Liver (tissue), 9 donors: ENCODE data around the gene MPPE1. TPM values are rescaled to one million over a fixed set of nuclear protein-coding genes. Genes with fewer than 3 reads are reported as not detected.

Experiments
- DNase-seq: peaks from one replicate; pipeline ENCODE4 v3.0.0-alpha.2; 2017; ENCODE audit warnings: low spot score
- H3K27ac ChIP-seq, 2 donors: one replicate each; pipeline ENCODE4 v1.7.0; 2013; ENCODE audit warnings: inconsistent platforms in 2 of 2, low read length in 2 of 2, control low read depth in 1 of 2, low read depth in 1 of 2, mild to moderate bottlenecking in 1 of 2
- H3K27me3 ChIP-seq, 4 donors: one replicate each; pipeline versions ENCODE4 v1.6.1 to v1.7.0; 2013; ENCODE audit warnings: low read length in 3 of 4, inconsistent platforms in 1 of 4, mild to moderate bottlenecking in 1 of 4, moderate library complexity in 1 of 4; ENCODE audit not compliant: control insufficient read depth in 4 of 4, insufficient read depth in 4 of 4
- H3K36me3 ChIP-seq, 4 donors: one replicate each; pipeline versions ENCODE4 v1.6.1 to v1.7.0; 2013; ENCODE audit warnings: low read length in 3 of 4, mild to moderate bottlenecking in 3 of 4, low read depth in 1 of 4, moderate library complexity in 1 of 4; ENCODE audit not compliant: control insufficient read depth in 4 of 4, insufficient read depth in 3 of 4
- H3K4me1 ChIP-seq, 4 donors: one replicate each; pipeline versions ENCODE4 v1.6.1 to v1.7.0; 2013; ENCODE audit warnings: low read length in 3 of 4, mild to moderate bottlenecking in 3 of 4, moderate library complexity in 1 of 4; ENCODE audit not compliant: control insufficient read depth in 4 of 4, insufficient read depth in 4 of 4
- H3K4me3 ChIP-seq, 3 donors: one replicate each; pipeline versions ENCODE4 v1.6.1 to v1.7.0; 2013; ENCODE audit warnings: low read length in 3 of 3, control low read depth in 1 of 3, low read depth in 1 of 3, mild to moderate bottlenecking in 1 of 3
- H3K9ac ChIP-seq, 2 donors: one replicate each; pipeline ENCODE4 v1.7.0; 2013; ENCODE audit warnings: low read length in 2 of 2, mild to moderate bottlenecking in 2 of 2, moderate library complexity in 2 of 2, control low read depth in 1 of 2, low read depth in 1 of 2
- H3K9me3 ChIP-seq, 4 donors: one replicate each; pipeline versions ENCODE4 v1.6.1 to v1.7.0; 2013; ENCODE audit warnings: low read length in 3 of 4; ENCODE audit not compliant: control insufficient read depth in 4 of 4
- EGR1 ChIP-seq, 2 donors: IDR thresholded peaks; 2 replicates each; pipeline ENCODE4 v1.6.1; 2016 to 2018; ENCODE audit warnings: antibody characterized with exemption in 2 of 2, low read depth in 2 of 2
- FOXA1 ChIP-seq: IDR thresholded peaks from 2 replicates; pipeline ENCODE4 v1.6.1; 2016; ENCODE audit warnings: antibody characterized with exemption
- FOXA2 ChIP-seq: IDR thresholded peaks from 2 replicates; pipeline ENCODE4 v1.6.1; 2016; ENCODE audit warnings: antibody characterized with exemption
- GABPA ChIP-seq, 2 donors: IDR thresholded peaks in 1 of 2; conservative IDR thresholded peaks in 1 of 2; 2 replicates each; pipeline ENCODE4 v1.6.1; 2016; ENCODE audit warnings: antibody characterized with exemption in 2 of 2, mild to moderate bottlenecking in 1 of 2, moderate library complexity in 1 of 2
- HNF4A ChIP-seq, 2 donors: conservative IDR thresholded peaks; 2 replicates each; pipeline ENCODE4 v1.6.1; 2016; ENCODE audit warnings: antibody characterized with exemption in 2 of 2, mild to moderate bottlenecking in 2 of 2
- HNF4G ChIP-seq: IDR thresholded peaks from 2 replicates; pipeline ENCODE4 v1.6.1; 2016; ENCODE audit warnings: antibody characterized with exemption
- JUND ChIP-seq, 2 donors: IDR thresholded peaks; 2 replicates each; pipeline ENCODE4 v1.6.1; 2016; ENCODE audit warnings: antibody characterized with exemption in 2 of 2
- NR2F2 ChIP-seq: IDR thresholded peaks from 2 replicates; pipeline ENCODE4 v1.6.1; 2016; ENCODE audit warnings: antibody characterized with exemption
- RAD21 ChIP-seq, 2 donors: IDR thresholded peaks; 2 replicates each; pipeline ENCODE4 v1.6.1; 2016; ENCODE audit warnings: antibody characterized with exemption in 2 of 2, mild to moderate bottlenecking in 2 of 2
- SP1 ChIP-seq: IDR thresholded peaks from 2 replicates; pipeline ENCODE4 v1.6.1; 2018; ENCODE audit warnings: antibody characterized with exemption, mild to moderate bottlenecking
- TAF1 ChIP-seq: conservative IDR thresholded peaks from 2 replicates; pipeline ENCODE4 v1.6.1; 2016; ENCODE audit warnings: antibody characterized with exemption, mild to moderate bottlenecking
- YY1 ChIP-seq: IDR thresholded peaks from 2 replicates; pipeline ENCODE4 v1.6.1; 2016; ENCODE audit warnings: antibody characterized with exemption, mild to moderate bottlenecking
- WGBS: extraction: QIAGEN DNeasy Blood & Tissue Kit; methylation state at CpG from one replicate; pipeline ENCODE4 v1.1.7; 2013; 5-methylcytosine and 5-hydroxymethylcytosine counted together
- polyA plus RNA-seq, 2 donors: library from polyadenylated mRNA; stranded (reverse) in 1 of 2; unstranded in 1 of 2; fragments of 200-250 nt in 1 of 2; fragments of >200 nt in 1 of 2; fragmentation: Nextera tagmentation in 1 of 2; extraction: Ambion mirVana in 1 of 2; gene quantifications; one replicate each; pipeline versions ENCODE4 v1.2.1 to v1.2.3, GENCODE V29; 2013 to 2015
- total RNA-seq, 2 donors: library from RNA; depleted of rRNA; stranded (reverse); fragments of >200 nt; gene quantifications; one replicate each; pipeline ENCODE4 v1.2.3, GENCODE V29; 2014
- TF ChIP-seq, protein P1 (sequence below): IDR thresholded peaks from 2 replicates; pipeline ENCODE4 v1.6.1; 2016; ENCODE audit warnings: antibody characterized with exemption
- TF ChIP-seq, protein P2 (sequence below): fragments of 150-350 bp; IDR thresholded peaks from 2 replicates; pipeline ENCODE4 v1.5.1; 2017; ENCODE audit warnings: improper control_type of control experiment, low read depth, low read length; ENCODE audit not compliant: missing input control
- TF ChIP-seq, protein P3 (sequence below): IDR thresholded peaks from 2 replicates; pipeline ENCODE4 v1.6.1; 2016; ENCODE audit warnings: antibody characterized with exemption
- TF ChIP-seq, protein P4 (sequence below): IDR thresholded peaks from 2 replicates; pipeline ENCODE4 v1.6.1; 2016; ENCODE audit warnings: antibody characterized with exemption
- TF ChIP-seq, protein P5 (sequence below): IDR thresholded peaks from 2 replicates; pipeline ENCODE4 v1.6.1; 2016; ENCODE audit warnings: antibody characterized with exemption, mild to moderate bottlenecking
- donor health status: healthy.
- donor health status: healthy.
- donor health status: healthy.
- donor health status: healthy.
- donor health status: healthy.

Gene MPPE1
- total and polyA plus RNA-seq, 4 donors = 9.8 to 31.6 (median 26.1) TPM

DNA sequence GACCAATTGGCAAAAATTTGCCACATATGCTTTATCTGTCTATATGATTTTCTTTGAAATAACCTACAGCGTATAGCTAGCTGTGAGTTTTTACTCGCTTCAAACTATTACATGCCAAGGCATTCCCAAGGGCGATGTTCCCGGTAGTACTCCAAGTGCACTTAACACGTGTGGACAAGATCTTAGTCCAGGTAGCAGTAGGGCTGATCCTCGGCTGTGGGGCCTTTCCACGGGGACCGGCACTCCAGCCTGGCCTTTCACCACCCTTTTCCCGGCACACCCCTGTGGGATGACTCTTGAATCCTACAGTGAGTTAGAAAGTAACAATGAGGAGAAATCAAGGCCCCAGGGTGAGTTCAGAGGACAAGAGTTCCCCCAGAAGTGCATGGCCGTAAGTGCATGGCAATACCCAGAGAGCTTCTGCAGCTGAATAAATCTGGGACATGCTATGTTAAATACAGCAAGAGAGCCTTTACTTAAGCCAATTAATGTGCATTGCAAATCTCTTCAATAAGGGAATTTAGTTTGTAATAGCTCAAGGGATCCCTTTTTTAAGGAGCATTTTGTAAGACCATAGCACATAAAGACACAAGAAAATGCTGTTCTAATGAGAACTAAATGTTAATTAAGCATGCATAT lies 30.5 kb downstream of the MPPE1 start:
- no peak overlapping the region for H3K27ac ChIP-seq
- peaks cover 0 to 1% (median 0%) of the 10 kb centered on the region in 4 donors for H3K4me1 ChIP-seq
- no peak overlapping the region for H3K4me3 ChIP-seq
- no peak for DNase-seq
- WGBS = 97% methylated on average over 10 of the region's 10 CpGs
- no peaks in the 10 kb centered on the region for H3K27me3 ChIP-seq
- peaks cover 0 to 2% (median under 1%) of the 10 kb centered on the region in 4 donors for H3K36me3 ChIP-seq
- H3K9ac ChIP-seq = no peak overlapping the region
- no peaks in the 10 kb centered on the region for H3K9me3 ChIP-seq
- TF ChIP-seq, protein P1, sequence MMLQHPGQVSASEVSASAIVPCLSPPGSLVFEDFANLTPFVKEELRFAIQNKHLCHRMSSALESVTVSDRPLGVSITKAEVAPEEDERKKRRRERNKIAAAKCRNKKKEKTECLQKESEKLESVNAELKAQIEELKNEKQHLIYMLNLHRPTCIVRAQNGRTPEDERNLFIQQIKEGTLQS = no peak
- TF ChIP-seq, protein P2, sequence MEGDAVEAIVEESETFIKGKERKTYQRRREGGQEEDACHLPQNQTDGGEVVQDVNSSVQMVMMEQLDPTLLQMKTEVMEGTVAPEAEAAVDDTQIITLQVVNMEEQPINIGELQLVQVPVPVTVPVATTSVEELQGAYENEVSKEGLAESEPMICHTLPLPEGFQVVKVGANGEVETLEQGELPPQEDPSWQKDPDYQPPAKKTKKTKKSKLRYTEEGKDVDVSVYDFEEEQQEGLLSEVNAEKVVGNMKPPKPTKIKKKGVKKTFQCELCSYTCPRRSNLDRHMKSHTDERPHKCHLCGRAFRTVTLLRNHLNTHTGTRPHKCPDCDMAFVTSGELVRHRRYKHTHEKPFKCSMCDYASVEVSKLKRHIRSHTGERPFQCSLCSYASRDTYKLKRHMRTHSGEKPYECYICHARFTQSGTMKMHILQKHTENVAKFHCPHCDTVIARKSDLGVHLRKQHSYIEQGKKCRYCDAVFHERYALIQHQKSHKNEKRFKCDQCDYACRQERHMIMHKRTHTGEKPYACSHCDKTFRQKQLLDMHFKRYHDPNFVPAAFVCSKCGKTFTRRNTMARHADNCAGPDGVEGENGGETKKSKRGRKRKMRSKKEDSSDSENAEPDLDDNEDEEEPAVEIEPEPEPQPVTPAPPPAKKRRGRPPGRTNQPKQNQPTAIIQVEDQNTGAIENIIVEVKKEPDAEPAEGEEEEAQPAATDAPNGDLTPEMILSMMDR = no peak
- TF ChIP-seq, protein P3, sequence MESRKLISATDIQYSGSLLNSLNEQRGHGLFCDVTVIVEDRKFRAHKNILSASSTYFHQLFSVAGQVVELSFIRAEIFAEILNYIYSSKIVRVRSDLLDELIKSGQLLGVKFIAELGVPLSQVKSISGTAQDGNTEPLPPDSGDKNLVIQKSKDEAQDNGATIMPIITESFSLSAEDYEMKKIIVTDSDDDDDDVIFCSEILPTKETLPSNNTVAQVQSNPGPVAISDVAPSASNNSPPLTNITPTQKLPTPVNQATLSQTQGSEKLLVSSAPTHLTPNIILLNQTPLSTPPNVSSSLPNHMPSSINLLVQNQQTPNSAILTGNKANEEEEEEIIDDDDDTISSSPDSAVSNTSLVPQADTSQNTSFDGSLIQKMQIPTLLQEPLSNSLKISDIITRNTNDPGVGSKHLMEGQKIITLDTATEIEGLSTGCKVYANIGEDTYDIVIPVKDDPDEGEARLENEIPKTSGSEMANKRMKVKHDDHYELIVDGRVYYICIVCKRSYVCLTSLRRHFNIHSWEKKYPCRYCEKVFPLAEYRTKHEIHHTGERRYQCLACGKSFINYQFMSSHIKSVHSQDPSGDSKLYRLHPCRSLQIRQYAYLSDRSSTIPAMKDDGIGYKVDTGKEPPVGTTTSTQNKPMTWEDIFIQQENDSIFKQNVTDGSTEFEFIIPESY = no peak
- no peak for TF ChIP-seq SP1
- TF ChIP-seq FOXA1 = no peak
- no peak for TF ChIP-seq HNF4A (conservative IDR thresholded peaks at IDR 0.05)
- TF ChIP-seq YY1 = no peak
- no peak for TF ChIP-seq NR2F2
- no peak for TF ChIP-seq HNF4G
- TF ChIP-seq EGR1 (IDR thresholded peaks at IDR 0.05; ENCODE audit: low read depth in 2 of 2) = no peak
- TF ChIP-seq FOXA2 = no peak
- TF ChIP-seq RAD21 (IDR thresholded peaks at IDR 0.05) = no peak

DNA sequence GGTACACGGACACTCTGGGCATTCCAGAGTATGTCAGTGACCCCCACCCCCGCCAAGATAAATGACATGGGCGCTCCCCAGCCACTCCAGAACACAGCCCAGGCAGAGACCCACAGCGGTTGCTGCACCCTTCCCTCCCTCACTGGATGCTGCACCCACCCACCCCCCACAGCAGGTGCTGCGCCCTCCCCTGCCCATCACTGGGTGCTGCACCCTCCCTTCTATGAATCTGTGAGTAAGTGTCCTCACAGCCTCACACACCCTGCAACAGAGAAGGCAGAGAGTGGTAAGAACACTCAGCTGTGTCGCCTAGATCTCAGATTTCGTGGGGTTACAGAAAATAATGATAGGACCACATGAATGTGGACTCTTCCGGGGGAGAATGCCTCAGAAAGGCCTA lies 33.4 kb downstream of the MPPE1 start:
- Histone ChIP-seq H3K4me1 (peaks cover 0 to 5% (median 0%) of the 10 kb centered on the region in 4 donors), H3K36me3 (no peaks in the 10 kb centered on the region), H3K9ac (no peak overlapping the region), H3K27ac (no peak overlapping the region), H3K4me3 (no peak overlapping the region), H3K27me3 (no peaks in the 10 kb centered on the region), H3K9me3 (no peaks in the 10 kb centered on the region)
- TF ChIP-seq, protein P3 = no peak
- TF ChIP-seq, protein P4, sequence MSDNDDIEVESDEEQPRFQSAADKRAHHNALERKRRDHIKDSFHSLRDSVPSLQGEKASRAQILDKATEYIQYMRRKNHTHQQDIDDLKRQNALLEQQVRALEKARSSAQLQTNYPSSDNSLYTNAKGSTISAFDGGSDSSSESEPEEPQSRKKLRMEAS = no peak
- TF ChIP-seq, protein P5, sequence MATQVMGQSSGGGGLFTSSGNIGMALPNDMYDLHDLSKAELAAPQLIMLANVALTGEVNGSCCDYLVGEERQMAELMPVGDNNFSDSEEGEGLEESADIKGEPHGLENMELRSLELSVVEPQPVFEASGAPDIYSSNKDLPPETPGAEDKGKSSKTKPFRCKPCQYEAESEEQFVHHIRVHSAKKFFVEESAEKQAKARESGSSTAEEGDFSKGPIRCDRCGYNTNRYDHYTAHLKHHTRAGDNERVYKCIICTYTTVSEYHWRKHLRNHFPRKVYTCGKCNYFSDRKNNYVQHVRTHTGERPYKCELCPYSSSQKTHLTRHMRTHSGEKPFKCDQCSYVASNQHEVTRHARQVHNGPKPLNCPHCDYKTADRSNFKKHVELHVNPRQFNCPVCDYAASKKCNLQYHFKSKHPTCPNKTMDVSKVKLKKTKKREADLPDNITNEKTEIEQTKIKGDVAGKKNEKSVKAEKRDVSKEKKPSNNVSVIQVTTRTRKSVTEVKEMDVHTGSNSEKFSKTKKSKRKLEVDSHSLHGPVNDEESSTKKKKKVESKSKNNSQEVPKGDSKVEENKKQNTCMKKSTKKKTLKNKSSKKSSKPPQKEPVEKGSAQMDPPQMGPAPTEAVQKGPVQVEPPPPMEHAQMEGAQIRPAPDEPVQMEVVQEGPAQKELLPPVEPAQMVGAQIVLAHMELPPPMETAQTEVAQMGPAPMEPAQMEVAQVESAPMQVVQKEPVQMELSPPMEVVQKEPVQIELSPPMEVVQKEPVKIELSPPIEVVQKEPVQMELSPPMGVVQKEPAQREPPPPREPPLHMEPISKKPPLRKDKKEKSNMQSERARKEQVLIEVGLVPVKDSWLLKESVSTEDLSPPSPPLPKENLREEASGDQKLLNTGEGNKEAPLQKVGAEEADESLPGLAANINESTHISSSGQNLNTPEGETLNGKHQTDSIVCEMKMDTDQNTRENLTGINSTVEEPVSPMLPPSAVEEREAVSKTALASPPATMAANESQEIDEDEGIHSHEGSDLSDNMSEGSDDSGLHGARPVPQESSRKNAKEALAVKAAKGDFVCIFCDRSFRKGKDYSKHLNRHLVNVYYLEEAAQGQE = no peak
- TF ChIP-seq SP1 = no peak
- TF ChIP-seq, protein P2 = no peak
- TF ChIP-seq YY1 = no peak
- TF ChIP-seq TAF1 = no peak
- TF ChIP-seq HNF4G = no peak
- TF ChIP-seq EGR1 (IDR thresholded peaks at IDR 0.05; ENCODE audit: low read depth in 2 of 2) = no peak
- no peak for TF ChIP-seq GABPA (IDR thresholded peaks at IDR 0.05 in 1 of 2, conservative IDR thresholded peaks at IDR 0.05 in 1 of 2)
- TF ChIP-seq FOXA1 = no peak
- TF ChIP-seq JUND (IDR thresholded peaks at IDR 0.05) = no peak
- no peak for TF ChIP-seq RAD21 (IDR thresholded peaks at IDR 0.05)
- TF ChIP-seq, protein P1 = no peak
- 90% methylated on average over 8 of the region's 8 CpGs for WGBS
- DNase-seq = no peak
